Stimulated activated CD8-positive, alpha-beta memory T cell treated with anti-CD3 and anti-CD28 coated beads, Interleukin-7, amount 100 ng/mL, for 1 hour (primary cell): ENCODE measurements around the gene CMTM1.
"Not testable (repeated sequence)": the region's sequence is repeated elsewhere in the genome, so short reads cannot be mapped to it uniquely, and the experiment has no call there.

Source experiments
- DNase-seq, 2 donors: peaks; one replicate each; pipeline ENCODE4 v3.0.0-alpha.2; 2020; ENCODE audit warnings: low read depth in 2 of 2

CMTM1 gene

DNA sequence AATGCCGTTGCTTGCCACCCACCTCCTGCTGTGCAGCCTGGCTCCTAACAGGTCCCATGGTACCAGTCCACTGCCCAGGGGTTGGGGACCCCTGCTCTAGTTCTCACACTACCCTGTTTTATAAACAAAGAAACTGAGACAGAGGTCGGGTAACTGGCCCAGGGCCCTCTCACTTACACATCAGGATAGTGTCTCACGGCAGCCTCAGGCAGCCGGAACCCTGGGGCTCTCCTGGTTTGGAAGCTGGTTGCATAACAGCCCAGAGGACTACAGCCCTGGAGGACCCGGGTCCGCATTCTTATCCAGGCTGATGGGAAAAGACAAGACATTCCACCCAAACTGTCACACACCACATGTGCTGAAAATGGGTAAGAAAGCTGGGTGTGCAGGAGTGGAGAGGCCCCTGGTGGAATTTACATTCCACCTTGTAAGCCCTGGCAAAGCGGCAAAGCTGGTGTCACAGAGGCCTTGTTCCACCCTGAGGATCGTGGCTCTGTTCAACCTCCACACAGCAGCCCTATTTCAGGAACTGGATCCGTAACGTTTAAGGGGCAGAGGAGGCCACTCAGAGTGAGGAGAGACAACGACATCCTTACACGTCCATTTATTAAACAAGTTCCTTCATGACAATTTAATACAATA is 48.0 kb downstream of the CMTM1 start:
- no peak for DNase-seq

DNA sequence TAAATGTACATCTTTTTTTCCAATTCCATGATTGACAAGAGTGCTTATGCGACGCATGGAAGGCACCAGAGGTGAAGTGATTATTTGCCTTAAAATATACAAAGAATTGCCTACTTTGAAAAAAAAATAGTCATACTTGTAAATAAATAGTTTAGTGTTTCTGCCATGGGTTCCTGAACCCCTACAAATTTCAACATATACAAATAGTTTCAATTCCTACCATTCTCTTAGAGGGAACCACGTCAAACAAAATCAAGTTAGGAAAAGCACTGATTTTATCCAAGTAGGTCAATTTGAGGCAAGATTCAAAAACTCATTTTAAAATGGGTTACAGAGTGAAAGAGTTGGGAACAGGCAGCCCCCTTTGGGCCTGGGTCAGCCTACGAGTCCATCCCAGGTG is 49.9 kb downstream of the CMTM1 start:
- DNase-seq: no peak

DNA sequence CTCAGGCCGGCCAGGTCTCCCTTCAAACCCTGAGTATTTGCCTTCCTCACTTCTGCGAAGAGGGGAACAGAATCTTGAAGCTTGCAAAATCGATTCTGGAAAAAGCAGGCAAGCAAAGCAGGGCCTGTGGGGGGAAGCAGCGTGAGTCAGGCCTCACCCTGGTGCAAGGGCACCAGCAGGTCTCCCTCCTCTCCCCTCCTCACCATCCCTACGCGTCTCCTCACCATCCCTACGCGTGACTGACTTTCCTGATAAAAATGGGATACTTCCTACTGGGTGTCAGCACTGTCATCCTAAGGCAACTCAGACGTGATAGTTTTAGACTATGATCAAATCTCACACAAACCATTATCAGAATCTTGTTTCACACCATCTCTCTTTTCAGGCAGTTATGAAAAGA is 50.4 kb downstream of the CMTM1 start:
- DNase-seq: no peak

DNA sequence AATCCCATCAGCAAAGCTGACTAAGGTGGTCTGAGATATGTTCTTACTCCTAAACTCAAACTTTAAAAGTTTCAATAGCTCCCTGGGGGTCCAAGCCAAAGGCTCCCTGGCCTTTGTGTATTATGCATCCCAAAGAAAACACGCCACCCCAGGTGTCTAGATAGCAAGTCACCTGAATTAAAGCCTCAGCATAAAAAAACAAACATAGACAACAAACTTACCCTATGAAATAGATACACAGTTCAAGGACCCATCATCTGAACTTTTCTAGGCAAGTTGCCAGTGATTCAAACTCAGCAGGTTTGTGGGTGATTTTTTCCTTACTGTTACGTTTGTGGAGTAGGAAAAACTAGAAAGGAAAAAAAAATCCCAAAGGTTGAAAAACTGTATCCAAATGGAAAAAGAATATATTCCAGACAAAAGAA is 50.8 kb downstream of the CMTM1 start:
- DNase-seq: no peak

DNA sequence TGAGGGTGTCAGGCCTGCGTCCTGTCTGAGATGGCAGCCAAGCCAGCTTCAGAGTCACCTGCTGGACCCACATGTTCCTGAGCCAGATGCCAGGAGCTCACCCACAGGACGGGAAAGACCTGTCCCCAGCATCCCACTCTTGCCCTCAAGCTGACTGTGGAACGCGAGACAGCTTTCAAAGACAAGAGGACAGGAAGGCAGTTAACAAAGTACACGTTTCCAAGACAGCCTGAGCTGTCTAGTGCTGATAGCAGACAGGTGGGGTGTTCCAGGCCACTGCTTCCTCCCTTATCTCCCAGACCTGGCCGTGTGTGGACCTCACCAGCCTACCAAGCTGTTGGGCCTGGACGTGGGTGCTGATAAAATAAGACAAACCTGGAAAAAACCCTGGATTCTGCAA is 51.5 kb downstream of the CMTM1 start:
- no peak for DNase-seq

DNA sequence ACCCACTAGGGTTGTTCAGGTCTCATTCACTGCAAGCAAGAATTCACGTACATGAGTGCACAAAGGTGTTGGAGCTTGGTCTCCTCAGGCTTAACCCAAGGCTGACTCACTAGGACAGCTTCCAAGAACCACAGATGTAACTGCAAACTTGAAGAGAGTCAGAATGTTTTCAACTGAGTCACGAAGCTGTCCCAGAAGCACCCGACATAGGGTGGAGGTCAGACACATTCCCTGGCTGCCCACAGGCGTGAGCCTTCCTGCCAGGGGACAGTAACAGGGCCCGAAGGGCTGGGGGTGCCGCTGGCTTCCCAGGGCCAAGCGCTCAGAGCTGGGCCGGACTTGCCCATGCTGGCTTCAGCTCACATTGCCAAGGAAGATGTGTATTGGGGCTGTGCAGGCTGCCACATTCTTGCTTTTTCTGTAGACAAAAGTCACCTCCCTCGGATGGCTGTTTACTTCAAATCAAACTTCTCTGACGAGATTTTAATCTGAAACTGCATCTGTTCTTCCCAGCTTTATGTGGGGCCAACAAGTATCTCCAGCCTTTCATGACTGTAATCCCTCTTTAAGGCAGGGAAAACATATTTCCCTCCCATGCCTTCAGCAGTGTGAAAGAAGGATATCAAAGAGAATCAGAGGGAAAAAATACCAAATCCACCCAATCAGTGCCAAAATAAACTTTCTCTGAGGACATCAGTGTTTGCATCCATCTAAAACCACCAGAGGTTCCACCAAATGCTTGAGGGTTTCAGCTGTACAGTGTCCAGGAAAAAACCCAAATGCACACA is 52.5 kb downstream of the CMTM1 start:
- no peak for DNase-seq

DNA sequence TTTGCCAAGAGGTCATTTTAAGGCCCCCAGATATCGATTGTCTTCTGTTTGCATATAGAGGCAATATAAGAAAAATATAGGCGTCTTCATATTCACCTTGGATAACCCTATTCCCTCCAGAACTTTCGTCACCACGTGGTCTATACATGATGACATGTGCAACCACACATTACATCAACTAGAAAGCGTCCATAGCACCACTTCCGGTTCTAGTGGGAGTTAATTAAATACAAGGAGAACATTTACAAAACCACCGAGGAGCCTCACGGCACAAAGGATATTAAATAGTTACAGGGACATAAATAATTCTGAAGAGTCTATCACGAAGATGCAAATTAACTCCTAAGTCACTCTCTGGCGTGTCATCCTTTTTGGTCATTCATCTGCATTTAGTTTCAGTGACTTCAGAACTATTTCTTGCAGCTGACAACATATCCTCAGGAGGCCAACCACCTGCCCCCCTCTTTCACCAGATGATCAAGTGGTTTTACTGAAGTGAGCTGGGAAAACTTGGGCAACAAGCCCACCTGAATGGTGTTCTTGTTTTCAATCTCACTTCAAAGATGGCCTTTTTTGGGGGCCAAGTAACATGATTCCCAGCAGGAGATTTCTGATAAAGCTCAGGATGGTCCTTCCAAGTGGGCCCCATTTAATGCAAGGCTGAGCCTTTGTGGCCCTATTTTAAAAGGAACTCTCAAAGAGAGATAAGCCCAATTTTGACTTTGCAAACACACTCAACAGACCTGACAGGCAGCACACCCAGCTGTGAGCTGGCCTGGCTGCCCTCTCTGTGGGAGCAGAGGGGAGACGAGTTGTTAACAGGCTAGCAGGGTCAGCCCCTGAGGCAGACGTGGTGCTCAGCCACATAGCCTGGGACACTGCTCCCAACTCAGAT is 53.5 kb downstream of the CMTM1 start:
- no peak for DNase-seq

DNA sequence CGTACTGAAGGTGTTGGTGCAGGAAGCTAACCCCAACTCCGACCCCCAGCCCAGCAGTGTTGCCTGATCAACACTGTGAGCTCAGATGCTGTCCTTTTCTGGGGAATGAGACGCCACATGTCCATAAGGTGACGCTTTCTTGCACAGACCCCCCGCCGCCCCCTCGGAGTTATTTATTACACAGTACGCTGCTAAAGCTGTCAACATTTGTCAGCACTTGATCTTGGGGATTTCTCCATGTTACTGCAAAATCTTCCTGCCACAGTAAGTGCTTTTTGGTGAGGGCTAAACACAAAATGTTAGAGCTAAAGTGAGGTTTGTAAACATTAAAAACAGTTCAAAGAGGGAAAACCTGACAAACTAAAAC is 54.2 kb downstream of the CMTM1 start:
- no peak for DNase-seq

DNA sequence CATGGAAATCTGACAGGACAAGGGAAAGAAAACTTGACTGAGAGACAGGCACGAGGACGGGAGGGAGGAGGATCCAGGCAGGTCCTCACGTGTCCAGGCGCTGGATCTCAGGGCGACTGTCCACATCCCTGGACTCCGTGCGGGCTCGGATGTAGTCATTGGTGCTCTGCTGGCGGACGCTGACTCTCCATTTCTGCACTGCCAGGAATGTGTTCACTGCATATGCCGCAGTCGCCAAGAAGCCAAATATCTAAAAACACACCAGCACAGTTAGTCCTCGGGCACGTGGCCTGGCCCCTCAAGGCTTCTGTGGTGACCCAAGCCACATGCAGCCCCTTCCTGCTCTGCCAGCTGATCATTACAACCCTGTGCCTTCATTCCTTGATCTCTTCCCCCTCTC is 55.7 kb downstream of the CMTM1 start:
- DNase-seq: no peak

DNA sequence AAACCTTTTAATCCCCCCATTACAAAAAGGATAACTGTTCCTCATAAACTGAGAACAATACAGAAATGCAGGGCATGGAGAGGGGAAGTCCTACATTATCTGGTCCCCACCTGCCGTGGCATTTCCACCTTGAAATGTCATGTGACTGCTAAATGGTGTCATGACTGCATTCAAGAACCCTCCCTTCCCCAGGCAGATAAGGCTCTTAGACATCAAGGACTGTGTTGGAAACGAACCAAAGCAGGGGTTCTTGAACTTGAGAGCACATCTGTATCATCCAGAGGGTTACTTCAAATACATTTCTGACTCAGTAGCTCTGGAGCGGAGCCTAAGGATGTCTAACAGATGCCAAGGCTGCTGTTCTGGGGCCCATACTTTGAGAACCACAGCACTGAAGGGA is 56.6 kb downstream of the CMTM1 start:
- no peak for DNase-seq

DNA sequence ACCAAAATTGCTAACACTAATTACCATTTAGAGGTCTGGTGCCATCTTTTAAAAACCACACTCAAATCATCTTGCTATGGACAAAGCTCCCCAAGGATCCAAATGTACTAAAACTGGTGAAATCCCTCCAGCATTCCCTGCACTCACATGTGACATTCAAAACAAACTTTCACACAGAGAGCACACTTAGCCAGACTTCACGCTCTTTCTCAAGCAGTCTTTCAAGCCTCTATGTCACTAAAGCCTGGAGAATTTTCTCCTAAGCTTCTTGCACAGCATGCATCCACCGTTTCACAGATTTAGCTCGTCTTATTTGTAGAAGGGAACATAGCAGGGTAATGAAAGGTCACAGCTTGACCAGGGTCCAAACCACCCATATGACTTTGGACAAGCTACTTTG is 57.5 kb downstream of the CMTM1 start:
- DNase-seq: no peak

DNA sequence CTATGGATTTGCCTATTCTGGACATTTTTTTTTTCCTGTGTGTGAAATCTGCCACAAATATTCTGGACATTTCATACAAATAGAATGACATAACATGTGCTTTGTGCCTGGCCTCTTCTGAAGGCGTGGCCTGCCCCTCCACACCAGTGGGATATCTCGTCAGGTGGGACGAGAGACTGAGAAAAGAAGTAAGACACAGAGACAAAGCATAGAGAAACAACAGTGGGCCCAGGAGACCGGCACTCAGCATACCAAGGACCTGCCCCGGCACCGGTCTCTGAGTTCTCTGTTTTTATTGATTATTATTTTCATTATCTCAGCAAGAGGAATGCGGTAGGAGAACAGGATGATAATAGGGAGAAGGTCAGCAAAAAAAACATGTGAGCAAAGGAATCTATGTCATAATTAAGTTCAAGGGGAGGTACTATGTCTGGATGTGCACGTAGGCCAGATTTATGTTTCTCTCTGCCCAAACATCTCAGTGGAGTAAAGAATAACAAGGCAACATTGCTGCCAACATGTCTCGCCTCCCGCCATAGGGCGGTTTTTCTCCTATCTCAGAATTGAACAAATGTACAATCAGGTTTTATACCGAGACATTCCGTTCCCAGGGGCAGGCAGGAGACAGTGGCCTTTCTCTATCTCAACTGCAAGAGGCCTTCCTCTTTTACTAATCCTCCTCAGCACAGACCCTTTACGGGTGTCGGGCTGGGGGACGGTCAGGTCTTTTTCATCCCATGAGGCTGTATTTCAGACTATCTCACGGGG is 61.6 kb downstream of the CMTM1 start:
- not testable (repeated sequence) for DNase-seq
